HepG2 (cell line): ENCODE measurements around the gene SAPCD2. TPM values are rescaled to one million over a fixed set of nuclear protein-coding genes. Genes with fewer than 3 reads are reported as not detected.

Source experiments
- ATF7 ChIP-seq, 2 experiments: fragments of 450-650 bp in 1 of 2; sonication (generic) in 1 of 2; formaldehyde crosslinking in 1 of 2; IDR thresholded peaks; 2 replicates each; pipeline versions ENCODE4 v1.4.0 to v1.6.1; 2016 to 2020; ENCODE audit warnings: antibody characterized with exemption in 1 of 2, mild to moderate bottlenecking in 1 of 2, missing genetic modification reagents in 1 of 2
- FOXA1 ChIP-seq, 2 experiments: fragments of 450-650 bp in 1 of 2; sonication (generic) in 1 of 2; formaldehyde crosslinking in 1 of 2; IDR thresholded peaks; 2 replicates each; pipeline versions ENCODE4 v1.4.0 to v1.6.1; 2016 to 2020; ENCODE audit warnings: missing genetic modification reagents in 1 of 2
- FOXA3 ChIP-seq: IDR thresholded peaks from 2 replicates; pipeline ENCODE4 v1.6.1; 2016; ENCODE audit warnings: missing genetic modification reagents, missing compliant biosample characterization
- HNRNPL ChIP-seq: fragments of 200-400 bp; formaldehyde crosslinking; IDR thresholded peaks from 2 replicates; pipeline ENCODE4 v1.6.1; 2017; ENCODE audit warnings: mild to moderate bottlenecking, low read depth, low read length
- NFYB ChIP-seq: sonication (generic); formaldehyde crosslinking; IDR thresholded peaks from 2 replicates; pipeline ENCODE4 v1.4.0; 2020; ENCODE audit warnings: missing genetic modification reagents
- NONO ChIP-seq, 2 experiments: fragments of 450-650 bp in 1 of 2; sonication (generic) in 1 of 2; formaldehyde crosslinking in 1 of 2; IDR thresholded peaks in 1 of 2; conservative IDR thresholded peaks in 1 of 2; 2 replicates each; pipeline versions ENCODE4 v1.6.1 to v1.8.0; 2017 to 2022; ENCODE audit warnings: mild to moderate bottlenecking in 1 of 2, missing genetic modification reagents in 1 of 2, moderate library complexity in 1 of 2
- PITX1 ChIP-seq: sonication (generic); formaldehyde crosslinking; IDR thresholded peaks from 2 replicates; pipeline ENCODE4 v1.5.1; 2020; ENCODE audit warnings: mild to moderate bottlenecking, missing genetic modification reagents
- ZFP36L2 ChIP-seq: sonication (generic); formaldehyde crosslinking; IDR thresholded peaks from 2 replicates; pipeline ENCODE4 v1.4.0; 2020; ENCODE audit warnings: missing genetic modification reagents
- ZNF614 ChIP-seq: IDR thresholded peaks from 2 replicates; pipeline ENCODE4 v1.6.1; 2018; ENCODE audit warnings: missing biosample characterization, missing genetic modification reagents, inconsistent platforms, borderline replicate concordance
- polyA plus RNA-seq, 8 experiments: library from polyadenylated mRNA; depleted of rRNA in 3 of 8; stranded (reverse) in 7 of 8; unstranded in 1 of 8; fragments of >200 nt; fragmentation: Illumina TruSeq in 4 of 8; extraction: Trizol in 4 of 8; gene quantifications; 2 replicates each; pipeline versions ENCODE4 v1.2.1 to v1.2.3, GENCODE V29; 2011 to 2016; ENCODE audit warnings: low read depth in 4 of 8, missing spikeins in 1 of 8, mixed read lengths in 1 of 8; ENCODE audit not compliant: insufficient read depth in 1 of 8
- total RNA-seq, 5 experiments: library from RNA; depleted of rRNA; stranded (reverse); fragments of >200 nt; fragmentation: Illumina TruSeq; extraction: Trizol; gene quantifications; 2 replicates each; pipeline ENCODE4 v1.2.3, GENCODE V29; 2016; ENCODE audit warnings: low read depth in 1 of 5
- TF ChIP-seq, protein P1 (sequence below): IDR thresholded peaks from 2 replicates; pipeline ENCODE4 v1.6.1; 2016; ENCODE audit warnings: mild to moderate bottlenecking, missing biosample characterization, missing genetic modification reagents
- TF ChIP-seq, protein P2 (sequence below): sonication (generic); formaldehyde crosslinking; IDR thresholded peaks from 2 replicates; pipeline ENCODE4 v1.4.0; 2020; ENCODE audit warnings: mild to moderate bottlenecking, missing genetic modification reagents, borderline replicate concordance
- TF ChIP-seq, protein P3 (sequence below): sonication (generic); formaldehyde crosslinking; IDR thresholded peaks from 2 replicates; pipeline ENCODE4 v1.5.1; 2020; ENCODE audit warnings: mild to moderate bottlenecking, missing genetic modification reagents, moderate library complexity

SAPCD2 gene
- total and polyA plus RNA-seq, 2 of the 13 experiments (the other 11 are each of a cell fraction or from before 2014, with no cell fraction given), result 21.9 to 42.8 TPM

DNA sequence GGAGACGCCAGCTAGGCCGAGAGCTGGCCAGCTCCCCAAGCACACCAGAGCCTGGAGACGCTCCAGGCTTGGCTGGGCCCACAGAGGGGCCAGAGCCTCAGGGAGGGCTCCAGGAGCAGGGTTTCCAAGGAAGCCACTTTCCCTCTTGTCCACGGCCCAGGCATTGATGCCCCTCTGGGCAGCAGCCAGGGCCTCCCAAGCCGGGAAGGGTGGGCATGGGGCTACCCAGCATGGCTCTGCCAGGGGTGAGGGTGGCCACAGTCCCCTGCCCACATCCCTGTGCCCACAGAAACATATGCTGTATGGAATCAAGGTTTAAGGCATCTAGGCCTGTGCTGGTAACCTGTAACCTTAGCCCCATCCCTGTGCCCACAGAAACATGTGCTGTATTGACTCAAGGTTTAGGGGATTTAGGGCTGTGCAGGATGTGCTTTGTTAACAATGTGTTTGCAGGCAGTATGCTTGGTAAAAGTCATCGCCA lies 45.7 kb upstream of the SAPCD2 start (continued):
- TF ChIP-seq, protein P1, sequence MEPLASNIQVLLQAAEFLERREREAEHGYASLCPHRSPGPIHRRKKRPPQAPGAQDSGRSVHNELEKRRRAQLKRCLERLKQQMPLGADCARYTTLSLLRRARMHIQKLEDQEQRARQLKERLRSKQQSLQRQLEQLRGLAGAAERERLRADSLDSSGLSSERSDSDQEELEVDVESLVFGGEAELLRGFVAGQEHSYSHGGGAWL (CRISPR knock-in tag), result 0 out of 2 replicates have a peak, but pooled peaks have one; percentile 23
- TF ChIP-seq FOXA1 (IDR thresholded peaks at IDR 0.05), result no peak
- peak; percentile 73 for TF ChIP-seq FOXA1 (CRISPR knock-in tag; IDR thresholded peaks at IDR 0.05)
- TF ChIP-seq PITX1 (CRISPR knock-in tag), result peak; percentile 96
- no peak for TF ChIP-seq NONO (IDR thresholded peaks at IDR 0.05)
- TF ChIP-seq NONO (CRISPR knock-in tag; conservative IDR thresholded peaks at IDR 0.05), result 0 out of 2 replicates have a peak, but pooled peaks have one; percentile 26
- no peak for TF ChIP-seq NFYB (CRISPR knock-in tag)
- no peak for TF ChIP-seq ATF7 (IDR thresholded peaks at IDR 0.05)
- no peak for TF ChIP-seq ATF7 (CRISPR knock-in tag; IDR thresholded peaks at IDR 0.05)
- peak; percentile 87 for TF ChIP-seq HNRNPL
- TF ChIP-seq, protein P2, sequence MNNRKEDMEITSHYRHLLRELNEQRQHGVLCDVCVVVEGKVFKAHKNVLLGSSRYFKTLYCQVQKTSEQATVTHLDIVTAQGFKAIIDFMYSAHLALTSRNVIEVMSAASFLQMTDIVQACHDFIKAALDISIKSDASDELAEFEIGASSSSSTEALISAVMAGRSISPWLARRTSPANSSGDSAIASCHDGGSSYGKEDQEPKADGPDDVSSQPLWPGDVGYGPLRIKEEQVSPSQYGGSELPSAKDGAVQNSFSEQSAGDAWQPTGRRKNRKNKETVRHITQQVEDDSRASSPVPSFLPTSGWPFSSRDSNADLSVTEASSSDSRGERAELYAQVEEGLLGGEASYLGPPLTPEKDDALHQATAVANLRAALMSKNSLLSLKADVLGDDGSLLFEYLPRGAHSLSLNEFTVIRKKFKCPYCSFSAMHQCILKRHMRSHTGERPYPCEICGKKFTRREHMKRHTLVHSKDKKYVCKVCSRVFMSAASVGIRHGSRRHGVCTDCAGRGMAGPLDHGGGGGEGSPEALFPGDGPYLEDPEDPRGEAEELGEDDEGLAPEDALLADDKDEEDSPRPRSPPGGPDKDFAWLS (CRISPR knock-in tag), result no peak
- TF ChIP-seq ZNF614 (CRISPR knock-in tag), result 0 out of 2 replicates have a peak, but pooled peaks have one; percentile 37
- peak; percentile 39; the same call in 1 of the 2 replicates for TF ChIP-seq FOXA3
- no peak for TF ChIP-seq ZFP36L2 (CRISPR knock-in tag)
- TF ChIP-seq, protein P3, sequence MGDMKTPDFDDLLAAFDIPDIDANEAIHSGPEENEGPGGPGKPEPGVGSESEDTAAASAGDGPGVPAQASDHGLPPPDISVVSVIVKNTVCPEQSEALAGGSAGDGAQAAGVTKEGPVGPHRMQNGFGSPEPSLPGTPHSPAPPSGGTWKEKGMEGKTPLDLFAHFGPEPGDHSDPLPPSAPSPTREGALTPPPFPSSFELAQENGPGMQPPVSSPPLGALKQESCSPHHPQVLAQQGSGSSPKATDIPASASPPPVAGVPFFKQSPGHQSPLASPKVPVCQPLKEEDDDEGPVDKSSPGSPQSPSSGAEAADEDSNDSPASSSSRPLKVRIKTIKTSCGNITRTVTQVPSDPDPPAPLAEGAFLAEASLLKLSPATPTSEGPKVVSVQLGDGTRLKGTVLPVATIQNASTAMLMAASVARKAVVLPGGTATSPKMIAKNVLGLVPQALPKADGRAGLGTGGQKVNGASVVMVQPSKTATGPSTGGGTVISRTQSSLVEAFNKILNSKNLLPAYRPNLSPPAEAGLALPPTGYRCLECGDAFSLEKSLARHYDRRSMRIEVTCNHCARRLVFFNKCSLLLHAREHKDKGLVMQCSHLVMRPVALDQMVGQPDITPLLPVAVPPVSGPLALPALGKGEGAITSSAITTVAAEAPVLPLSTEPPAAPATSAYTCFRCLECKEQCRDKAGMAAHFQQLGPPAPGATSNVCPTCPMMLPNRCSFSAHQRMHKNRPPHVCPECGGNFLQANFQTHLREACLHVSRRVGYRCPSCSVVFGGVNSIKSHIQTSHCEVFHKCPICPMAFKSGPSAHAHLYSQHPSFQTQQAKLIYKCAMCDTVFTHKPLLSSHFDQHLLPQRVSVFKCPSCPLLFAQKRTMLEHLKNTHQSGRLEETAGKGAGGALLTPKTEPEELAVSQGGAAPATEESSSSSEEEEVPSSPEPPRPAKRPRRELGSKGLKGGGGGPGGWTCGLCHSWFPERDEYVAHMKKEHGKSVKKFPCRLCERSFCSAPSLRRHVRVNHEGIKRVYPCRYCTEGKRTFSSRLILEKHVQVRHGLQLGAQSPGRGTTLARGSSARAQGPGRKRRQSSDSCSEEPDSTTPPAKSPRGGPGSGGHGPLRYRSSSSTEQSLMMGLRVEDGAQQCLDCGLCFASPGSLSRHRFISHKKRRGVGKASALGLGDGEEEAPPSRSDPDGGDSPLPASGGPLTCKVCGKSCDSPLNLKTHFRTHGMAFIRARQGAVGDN (CRISPR knock-in tag), result peak; percentile 79
- TF ChIP-seq, all 625 proteins: peak for 21
